Activated B cell treated with CpG ODN at 0.5 μM for 24 hours (primary cell): ENCODE results near the gene ARHGAP4. TPM values are rescaled to one million over a fixed set of nuclear protein-coding genes. Genes with fewer than 3 reads are reported as not detected.

ENCODE experiments used
- ATAC-seq: fragments of 200-7000 bp; cut with Tn5 transposase; one replicate; pipeline ENCODE4 v1.10.0; 2021; ENCODE audit warnings: low read depth, mild to moderate bottlenecking, moderate library complexity
- CTCF ChIA-PET: fragments of 350-600 bp; sonication (Branson Sonifier 250); formaldehyde crosslinking; loops from one replicate; lab custom pipeline; 2021; ENCODE audit warnings: antibody characterized with exemption; lab: Charles Lee
- POLR2A ChIA-PET: fragments of 350-600 bp; sonication (Branson Sonifier 250); formaldehyde crosslinking; loops from one replicate; lab custom pipeline; 2021; ENCODE audit warnings: antibody characterized with exemption; lab: Charles Lee
- DNase-seq: peaks from one replicate; pipeline ENCODE4 v3.0.0; 2022
- H3K27ac Mint-ChIP-seq: one replicate; pipeline ENCODE4 v1.8.0; 2020; ENCODE audit warnings: mixed read lengths
- H3K27me3 Mint-ChIP-seq: one replicate; pipeline ENCODE4 v1.8.0; 2021; ENCODE audit warnings: mixed read lengths
- H3K36me3 Mint-ChIP-seq: one replicate; pipeline ENCODE4 v1.8.0; 2021; ENCODE audit warnings: low read depth, mixed read lengths
- H3K4me1 Mint-ChIP-seq: one replicate; pipeline ENCODE4 v1.8.0; 2021; ENCODE audit warnings: mixed read lengths
- H3K4me3 Mint-ChIP-seq: one replicate; pipeline ENCODE4 v1.8.0; 2020; ENCODE audit warnings: mild to moderate bottlenecking, mixed read lengths
- H3K9me3 Mint-ChIP-seq: one replicate; pipeline ENCODE4 v1.8.0; 2020; ENCODE audit warnings: mixed read lengths
- CTCF ChIP-seq: fragments of 200-600 bp; IDR thresholded peaks from one replicate; pipeline ENCODE4 v1.8.0; 2022; ENCODE audit warnings: antibody characterized with exemption, mild to moderate bottlenecking
- intact Hi-C: fragments of 100-400 bp; cut with micrococcal nuclease; formaldehyde crosslinking; loops from one replicate; pipeline ENCODE4 v1.15.1; 2024
- total RNA-seq: library from RNA; stranded (reverse); gene quantifications from 2 replicates; pipeline ENCODE4 v1.2.3, GENCODE V29; 2022

The ARHGAP4 gene
- total RNA-seq, 1 donor from 2014 or later = 158 TPM

DNA sequence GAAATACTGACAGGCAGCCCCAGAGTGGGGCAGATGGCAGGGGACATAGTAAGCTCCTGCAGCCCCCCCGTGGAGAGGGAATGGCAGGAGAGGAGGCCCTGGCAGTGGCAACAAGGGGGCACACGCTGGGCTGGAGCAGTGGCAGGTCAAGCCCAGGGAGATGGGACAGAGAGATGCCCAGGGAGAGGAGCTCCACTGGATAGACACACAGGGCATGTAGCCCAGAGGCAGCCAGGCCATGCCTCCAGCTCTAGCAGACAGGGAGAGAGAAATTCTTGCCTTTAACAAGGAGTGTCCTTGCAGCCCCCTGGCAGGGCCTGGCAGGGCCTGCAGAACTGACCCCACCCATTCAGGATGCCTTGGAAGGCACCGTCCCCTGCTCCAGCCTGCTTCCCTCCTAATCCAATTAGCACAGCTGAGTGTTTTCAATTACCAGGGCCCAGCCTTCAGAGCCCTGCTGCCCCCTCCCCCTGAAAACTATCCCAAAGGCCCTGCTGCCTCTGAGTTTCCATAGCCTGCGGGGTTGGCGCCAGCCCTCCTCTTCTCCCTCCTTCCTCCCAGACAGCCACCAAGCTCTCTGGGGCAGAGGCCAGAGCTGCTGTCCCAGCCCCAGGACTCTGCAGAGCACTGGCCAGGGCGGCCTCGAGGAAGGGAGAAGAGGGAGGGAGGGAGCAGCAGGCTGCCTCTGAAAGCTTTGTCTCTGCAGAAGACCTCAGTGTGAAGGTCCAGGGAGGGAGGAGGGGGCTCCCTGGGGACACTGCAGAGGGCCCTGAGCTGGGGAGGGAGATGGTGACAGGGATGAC lies 52.6 kb downstream of the ARHGAP4 start:
- no peak for ATAC-seq
- ChIA-PET POLR2A (no interaction called here), CTCF (no interaction called here)
- no peaks in the 10 kb centered on the region for H3K9me3 Mint-ChIP-seq
- TF ChIP-seq CTCF = no peak
- no peak overlapping the region for H3K27ac Mint-ChIP-seq
- no peak for DNase-seq
- H3K4me3 Mint-ChIP-seq = no peak overlapping the region
- H3K27me3 Mint-ChIP-seq = peaks cover 17% of the 10 kb centered on the region
- no peaks in the 10 kb centered on the region for H3K36me3 Mint-ChIP-seq
- peaks cover 7% of the 10 kb centered on the region for H3K4me1 Mint-ChIP-seq
- intact Hi-C loops = no loop called here

GRCh38 chrX:153871946-153872878 lies 53.9 kb downstream of the ARHGAP4 start:
- Mint-ChIP-seq H3K9me3 (no peaks in the 10 kb centered on the region), H3K4me1 (peaks cover 2% of the 10 kb centered on the region), H3K36me3 (no peaks in the 10 kb centered on the region), H3K4me3 (no peak overlapping the region), H3K27ac (no peak overlapping the region), H3K27me3 (peaks cover 14% of the 10 kb centered on the region)
- intact Hi-C loops = no loop called here
- CTCF ChIA-PET = no interaction called here
- no peak for DNase-seq
- no peak for TF ChIP-seq CTCF
- POLR2A ChIA-PET = interaction anchor here (0.5 kb wide), 1 partner anchor 558 kb away, joined by 3 read pairs; no protein-coding TSS in a partner anchor
- ATAC-seq = no peak

DNA sequence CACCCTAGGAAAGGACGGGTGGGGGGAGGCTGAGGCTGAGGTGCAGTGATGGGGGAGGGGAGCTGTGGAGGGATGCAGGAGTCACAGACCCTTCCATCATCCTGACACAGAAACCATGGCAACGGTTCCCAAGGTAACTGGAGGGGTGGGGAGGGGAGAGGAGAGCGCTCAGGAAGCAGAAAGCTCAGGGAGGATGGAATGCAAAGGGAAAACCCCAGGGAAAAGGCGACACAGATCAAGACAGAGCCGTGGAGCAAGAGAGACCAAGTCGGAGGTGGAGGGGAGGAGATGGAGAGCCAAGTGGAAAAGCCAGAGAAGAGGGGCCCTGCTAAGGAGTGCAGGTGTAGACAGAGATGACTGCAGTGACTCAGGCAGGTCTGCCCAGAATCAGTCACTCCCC lies 54.6 kb downstream of the ARHGAP4 start:
- TF ChIP-seq CTCF = no peak
- no peaks in the 10 kb centered on the region for H3K36me3 Mint-ChIP-seq
- no peak overlapping the region for H3K4me3 Mint-ChIP-seq
- H3K27ac Mint-ChIP-seq = no peak overlapping the region
- no peak for ATAC-seq
- ChIA-PET POLR2A (interaction anchor here (0.5 kb wide), 1 partner anchor 559 kb away, joined by 3 read pairs; no protein-coding TSS in a partner anchor), CTCF (no interaction called here)
- H3K4me1 Mint-ChIP-seq = peaks cover 2% of the 10 kb centered on the region
- H3K27me3 Mint-ChIP-seq = peaks cover 14% of the 10 kb centered on the region
- H3K9me3 Mint-ChIP-seq = no peaks in the 10 kb centered on the region
- no peak for DNase-seq
- intact Hi-C loops = no loop called here

DNA sequence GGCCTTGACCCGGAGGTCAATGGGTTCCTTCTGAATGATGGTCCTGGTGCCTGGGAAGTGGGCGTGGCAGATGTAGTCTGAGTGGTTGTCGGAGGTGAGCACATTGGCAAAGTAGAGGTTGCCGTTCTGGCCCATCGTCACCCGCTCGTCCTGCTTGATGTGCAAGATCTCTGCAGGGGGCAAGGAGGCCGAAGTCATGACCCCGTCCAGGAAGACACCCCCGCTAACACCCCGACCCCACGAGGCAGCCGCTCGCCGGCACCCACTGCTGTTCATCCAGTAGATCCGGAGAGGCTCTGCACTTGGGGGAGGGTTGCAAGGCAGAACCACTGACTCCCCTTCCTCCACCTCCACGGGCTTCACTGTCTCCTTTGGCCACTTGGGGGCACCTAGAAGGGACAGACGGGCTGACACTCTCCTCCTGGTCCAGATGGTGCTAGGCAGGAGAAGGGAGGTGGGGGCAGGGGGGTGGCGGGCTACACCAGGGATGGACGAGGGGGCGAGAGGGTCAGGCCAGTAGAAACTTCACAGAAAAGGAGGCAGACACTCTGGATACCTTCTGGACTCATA lies 55.2 kb downstream of the ARHGAP4 start:
- Mint-ChIP-seq H3K4me1 (no peaks in the 10 kb centered on the region), H3K27ac (no peak overlapping the region), H3K27me3 (peaks cover 9% of the 10 kb centered on the region), H3K36me3 (peaks cover under 1% of the 10 kb centered on the region), H3K9me3 (no peaks in the 10 kb centered on the region), H3K4me3 (no peak overlapping the region)
- ATAC-seq (no peak), DNase-seq (no peak)
- intact Hi-C loops = no loop called here
- ChIA-PET POLR2A (no interaction called here), CTCF (no interaction called here)
- no peak for TF ChIP-seq CTCF
